Measurements from ENCODE around the gene MYO3A. TPM values are rescaled to one million over a fixed set of nuclear protein-coding genes. Genes with fewer than 3 reads are reported as not detected.
"Not testable (repeated sequence)": the region's sequence is repeated elsewhere in the genome, so short reads cannot be mapped to it uniquely, and the experiment has no call there.

MYO3A gene
- total and polyA plus RNA-seq, 8 donors = 0.21 to 3.9 (median 3.2) TPM

GRCh38 chr10:26090762-26091161 lies 156.7 kb downstream of the MYO3A start:
- no peaks in the 10 kb centered on the region for H3K4me1 ChIP-seq
- TF ChIP-seq CTCF (IDR thresholded peaks at IDR 0.05) = no peak
- no peaks in the 10 kb centered on the region for H3K36me3 ChIP-seq
- no peak for ATAC-seq
- DNase-seq = no peak
- H3K4me3 ChIP-seq = no peak overlapping the region
- H3K9me3 ChIP-seq = no peaks in the 10 kb centered on the region
- intact Hi-C loops (cut with DNase I) = no loop called here
- H3K27ac ChIP-seq = no peak overlapping the region
- no peaks in the 10 kb centered on the region for H3K27me3 ChIP-seq

- ATAC-seq (no peak), DNase-seq (no peak)
- Histone ChIP-seq H3K27me3 (no peaks in the 10 kb centered on the region), H3K27ac (no peak overlapping the region), H3K36me3 (no peaks in the 10 kb centered on the region), H3K4me3 (no peak overlapping the region), H3K4me1 (no peaks in the 10 kb centered on the region), H3K9me3 (peaks cover 0 to 6% of the 10 kb centered on the region in 2 donors)
- no peak for TF ChIP-seq CTCF (IDR thresholded peaks at IDR 0.05)
- intact Hi-C loops (cut with DNase I) = no loop called here
Observed at GRCh38 chr10:26093229-26093628, 159.2 kb downstream of the MYO3A start.

- intact Hi-C loops (cut with DNase I) = no loop called here
- no peaks in the 10 kb centered on the region for H3K27me3 ChIP-seq
- DNase-seq = no peak
- ATAC-seq = no peak
- no peaks in the 10 kb centered on the region for H3K36me3 ChIP-seq
- no peak overlapping the region for H3K4me3 ChIP-seq
- no peak for TF ChIP-seq CTCF (IDR thresholded peaks at IDR 0.05)
- H3K4me1 ChIP-seq = no peaks in the 10 kb centered on the region
- H3K9me3 ChIP-seq = peaks cover 0 to 9% of the 10 kb centered on the region in 2 donors
- H3K27ac ChIP-seq = no peak overlapping the region
Observed at GRCh38 chr10:26095781-26096180, 161.8 kb downstream of the MYO3A start.

- H3K27me3 ChIP-seq; H3K36me3 ChIP-seq; H3K9me3 ChIP-seq; H3K27ac ChIP-seq; intact Hi-C loops (cut with DNase I); H3K4me3 ChIP-seq; H3K4me1 ChIP-seq; ATAC-seq; DNase-seq: not testable (repeated sequence)
Observed at GRCh38 chr10:26097549-26097948, 163.5 kb downstream of the MYO3A start.

GRCh38 chr10:26112532-26112931 lies 178.5 kb downstream of the MYO3A start:
- no peaks in the 10 kb centered on the region for H3K36me3 ChIP-seq
- H3K4me1 ChIP-seq = no peaks in the 10 kb centered on the region
- ATAC-seq (no peak), DNase-seq (no peak)
- no peak overlapping the region for H3K4me3 ChIP-seq
- intact Hi-C loops (cut with DNase I) = no loop called here
- H3K9me3 ChIP-seq = no peaks in the 10 kb centered on the region
- H3K27me3 ChIP-seq = no peaks in the 10 kb centered on the region
- TF ChIP-seq CTCF (IDR thresholded peaks at IDR 0.05) = no peak
- no peak overlapping the region for H3K27ac ChIP-seq

GRCh38 chr10:26138613-26139012 lies 204.6 kb downstream of the MYO3A start:
- H3K9me3 ChIP-seq = peaks cover 0 to 11% of the 10 kb centered on the region in 2 donors
- H3K36me3 ChIP-seq = no peaks in the 10 kb centered on the region
- ATAC-seq (no peak), DNase-seq (no peak)
- no peak overlapping the region for H3K4me3 ChIP-seq
- intact Hi-C loops (cut with DNase I) = no loop called here
- no peaks in the 10 kb centered on the region for H3K27me3 ChIP-seq
- H3K27ac ChIP-seq = no peak overlapping the region
- no peak for TF ChIP-seq CTCF (IDR thresholded peaks at IDR 0.05)
- no peaks in the 10 kb centered on the region for H3K4me1 ChIP-seq

All from left lung (tissue), 10 donors.